Epithelial cell of esophagus (primary cell): Measurements from ENCODE around the gene TGFBR2.

Source experiments
- DNase-seq: peaks from one replicate; pipeline ENCODE4 v3.0.0; 2010; ENCODE audit warnings: low read depth
- H3K4me3 ChIP-seq: 2 replicates; pipeline ENCODE4 v1.5.1; 2011; ENCODE audit warnings: mild to moderate bottlenecking, low read length, control low read depth
- CTCF ChIP-seq: IDR thresholded peaks from 2 replicates; pipeline ENCODE4 v1.5.1; 2011; ENCODE audit warnings: low read depth, mild to moderate bottlenecking, low read length, control low read depth, inconsistent platforms; ENCODE audit not compliant: insufficient read depth; ENCODE audit errors: missing control alignments

The TGFBR2 gene

GRCh38 chr3:30617653-30618052, 11.3 kb downstream of the TGFBR2 start:
- DNase-seq: no peak
- no peak overlapping the region for H3K4me3 ChIP-seq
- TF ChIP-seq CTCF: no peak

- no peak for TF ChIP-seq CTCF
- H3K4me3 ChIP-seq: no peak overlapping the region
- DNase-seq: no peak
These were observed 12.1 kb downstream of the TGFBR2 start for GRCh38 chr3:30618526-30618925.

- no peak for TF ChIP-seq CTCF
- H3K4me3 ChIP-seq: no peak overlapping the region
- no peak for DNase-seq
These were observed 12.9 kb downstream of the TGFBR2 start for GRCh38 chr3:30619318-30619717.

- no peak for TF ChIP-seq CTCF
- no peak for DNase-seq
- H3K4me3 ChIP-seq: no peak overlapping the region
These were observed 14.3 kb downstream of the TGFBR2 start for GRCh38 chr3:30620402-30621360.

GRCh38 chr3:30621576-30621975, 15.2 kb downstream of the TGFBR2 start:
- TF ChIP-seq CTCF: no peak
- H3K4me3 ChIP-seq: no peak overlapping the region
- no peak for DNase-seq

GRCh38 chr3:30622047-30622545, 15.7 kb downstream of the TGFBR2 start:
- H3K4me3 ChIP-seq: no peak overlapping the region
- no peak for TF ChIP-seq CTCF
- DNase-seq: no peak
